Measurements from ENCODE around the gene NRCAM. TPM values are rescaled to one million over a fixed set of nuclear protein-coding genes. Genes with fewer than 3 reads are reported as not detected.

The NRCAM gene
- polyA plus RNA-seq, 4 donors, result 2.8 to 24.1 (median 19.4) TPM

DNA sequence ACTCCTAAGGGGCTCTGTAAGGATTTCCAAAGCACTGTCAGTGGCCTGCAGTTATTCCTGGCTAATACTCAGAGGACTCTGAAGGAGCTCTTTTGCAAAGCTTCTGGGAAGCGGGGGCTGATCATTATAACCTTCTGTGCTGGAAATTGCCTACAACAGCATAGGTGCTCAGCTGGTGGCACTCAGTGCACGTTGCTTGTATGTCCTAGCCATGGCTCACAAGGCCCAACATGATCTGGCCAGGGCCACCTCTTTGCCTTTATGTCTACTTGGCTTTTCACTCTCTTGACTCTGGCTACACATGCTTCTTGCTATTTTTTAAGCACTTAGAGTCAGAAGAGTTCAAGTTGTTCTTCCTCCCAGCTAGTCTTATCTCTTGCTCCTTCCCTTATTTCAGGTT, 343.6 kb downstream of the NRCAM start:
- no peak for DNase-seq (ENCODE audit: low read depth in 4 of 4, low spot score in 3 of 4)

DNA sequence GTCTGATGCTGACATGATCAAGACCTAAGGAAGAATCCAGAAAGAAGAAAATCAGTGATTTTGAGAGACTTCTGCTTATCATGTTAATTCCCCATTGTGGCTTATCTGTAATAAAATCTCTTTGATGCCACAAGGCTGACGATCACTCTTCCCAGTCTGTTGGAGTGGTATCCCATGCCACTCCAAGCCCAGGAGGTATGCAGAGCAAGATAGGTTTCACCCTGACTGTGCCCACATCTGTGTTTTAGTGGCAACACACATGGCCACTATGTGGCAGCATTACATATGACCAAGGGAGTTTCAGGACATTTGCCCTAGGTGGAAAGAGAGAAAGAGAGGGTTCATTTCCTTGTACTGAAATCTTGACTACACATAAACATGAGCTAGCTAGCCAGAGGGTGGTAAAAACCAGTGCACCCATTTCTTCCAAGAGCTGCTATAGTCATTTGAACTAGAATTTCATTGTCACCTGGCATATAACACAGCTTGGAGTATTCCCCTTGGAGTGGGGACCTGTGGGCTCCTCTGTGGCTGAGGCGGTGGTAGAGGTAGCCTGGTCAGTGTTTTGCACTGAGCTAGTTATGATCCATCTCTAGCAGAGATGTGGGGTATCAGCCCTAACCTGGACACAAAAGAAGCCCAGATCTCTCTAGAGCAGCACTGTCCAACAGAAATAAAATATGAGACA, 346.9 kb downstream of the NRCAM start:
- DNase-seq (ENCODE audit: low read depth in 4 of 4, low spot score in 3 of 4), result no peak

DNA sequence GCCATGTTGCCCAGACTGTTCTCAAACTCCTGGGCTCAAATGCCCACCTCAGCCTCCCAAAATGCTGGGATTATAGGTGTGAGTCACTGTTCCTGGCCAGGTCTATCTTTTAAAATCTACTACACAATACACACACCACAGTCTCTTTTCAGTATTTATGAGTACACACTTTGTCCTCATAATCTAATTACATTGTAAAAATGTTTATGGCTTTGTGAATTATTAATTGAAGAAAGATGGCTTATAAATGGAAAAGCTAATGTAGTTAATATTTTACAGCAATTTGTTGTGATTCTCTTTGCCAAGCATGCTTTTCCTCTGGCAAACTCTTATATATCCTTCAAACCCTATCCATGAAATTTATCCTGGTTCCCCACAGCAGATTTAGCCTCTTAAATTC, 348.1 kb downstream of the NRCAM start:
- DNase-seq (ENCODE audit: low read depth in 4 of 4, low spot score in 3 of 4), result no peak

DNA sequence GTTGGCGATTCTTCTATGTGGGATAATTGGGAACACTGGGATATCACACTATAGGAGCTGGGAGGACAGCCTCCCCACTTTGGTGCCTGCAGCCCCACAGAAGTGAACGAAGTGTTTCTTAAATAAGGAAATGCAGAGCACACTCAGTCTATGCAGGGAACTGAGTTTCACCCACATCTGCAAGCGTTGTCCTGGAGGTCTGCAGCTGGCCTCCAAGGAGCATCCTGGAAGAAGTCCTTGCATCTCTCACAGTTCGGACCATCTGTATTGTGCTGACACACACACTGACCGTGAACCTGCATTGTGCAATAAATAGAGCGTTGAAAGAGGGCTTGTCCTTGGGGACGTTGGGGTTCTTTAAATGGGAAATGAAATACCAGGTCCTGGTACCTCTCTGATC, 351.9 kb downstream of the NRCAM start:
- no peak for DNase-seq (ENCODE audit: low read depth in 4 of 4, low spot score in 3 of 4)

DNA sequence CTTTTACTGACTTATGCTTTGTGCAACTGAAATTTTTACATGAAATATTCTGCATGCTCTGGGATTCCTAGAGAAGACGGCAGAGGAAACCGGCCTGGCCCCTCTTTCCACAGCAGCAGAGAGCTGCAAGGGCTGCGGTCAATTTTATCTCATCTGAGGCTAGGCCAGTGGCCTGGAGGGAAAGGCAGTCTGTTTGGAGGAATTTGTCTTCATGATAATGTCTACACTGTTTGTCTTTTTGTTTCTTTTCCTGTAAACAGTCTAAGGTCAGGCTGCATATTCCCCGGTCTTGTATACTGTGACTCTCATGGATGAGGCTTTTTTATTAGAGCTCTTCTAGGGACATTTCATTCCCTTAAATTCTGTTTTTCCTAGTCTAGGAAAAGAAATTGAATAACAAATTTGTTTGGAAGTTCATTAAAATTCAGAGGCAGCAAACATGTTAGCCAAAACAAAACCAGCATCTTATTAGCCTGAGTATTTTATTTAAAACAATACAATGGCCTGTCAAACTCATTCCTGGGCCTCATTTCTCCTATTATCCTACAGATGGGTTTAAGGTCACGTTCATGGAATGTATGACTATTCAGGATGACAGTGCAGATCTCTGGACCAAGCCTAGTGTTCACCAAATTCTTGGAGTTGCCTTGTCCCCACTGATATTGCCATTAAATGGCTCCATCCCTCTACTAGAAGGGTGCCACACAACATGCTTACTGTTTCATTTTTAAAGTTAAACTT, 352.5 kb downstream of the NRCAM start:
- DNase-seq (ENCODE audit: low read depth in 4 of 4, low spot score in 3 of 4), result no peak

DNA sequence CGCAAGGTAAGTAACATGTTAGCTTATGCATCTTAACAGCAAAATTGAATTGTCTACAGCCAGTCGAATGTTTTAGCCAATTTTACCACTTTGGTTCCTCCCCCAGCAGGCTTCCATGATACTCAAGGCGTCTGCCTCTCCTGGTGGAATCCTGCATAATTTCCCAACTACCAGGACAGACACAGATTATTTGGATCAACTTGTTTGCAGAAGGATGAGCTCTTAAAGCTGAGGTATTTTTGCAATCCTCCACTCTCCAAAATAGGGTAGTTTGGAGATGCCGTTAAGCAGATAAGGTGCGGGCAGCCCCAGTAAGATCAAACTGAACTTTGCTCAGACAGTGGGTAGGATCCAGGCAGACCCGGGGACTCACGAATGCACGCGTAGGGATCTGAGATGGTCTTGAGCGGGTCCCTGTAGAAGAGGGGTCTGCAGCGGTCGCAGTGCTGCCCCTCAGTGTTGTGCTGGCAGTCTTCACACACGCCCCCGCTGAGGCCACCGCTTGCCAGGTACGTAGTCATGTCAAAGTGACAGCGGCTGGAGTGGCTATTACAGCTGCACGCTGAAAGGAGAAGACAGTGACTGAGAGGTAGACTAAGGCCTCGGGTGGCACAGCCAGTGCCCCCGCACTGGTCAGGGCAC, 353.4 kb downstream of the NRCAM start:
- DNase-seq (ENCODE audit: low read depth in 4 of 4, low spot score in 3 of 4), result no peak

DNA sequence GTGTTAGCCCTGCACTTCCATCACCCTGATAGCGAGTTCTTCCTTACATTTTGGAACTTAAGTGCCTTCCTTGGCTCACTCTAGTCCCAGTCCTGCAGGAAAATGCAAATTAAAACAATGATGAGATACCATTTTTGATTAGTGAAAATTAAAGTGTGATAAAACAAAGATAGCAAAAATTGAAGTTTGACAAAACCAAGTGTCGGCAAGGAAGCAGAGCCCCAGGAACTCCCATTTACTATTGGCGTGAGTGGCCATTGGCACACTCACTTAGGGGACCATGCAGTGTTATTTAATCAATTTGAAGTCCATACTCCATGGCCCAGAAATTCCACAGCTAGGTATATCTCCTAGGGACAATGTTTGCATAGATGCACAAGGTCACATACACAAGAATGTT, 354.5 kb downstream of the NRCAM start:
- no peak for DNase-seq (ENCODE audit: low read depth in 4 of 4, low spot score in 3 of 4)

DNA sequence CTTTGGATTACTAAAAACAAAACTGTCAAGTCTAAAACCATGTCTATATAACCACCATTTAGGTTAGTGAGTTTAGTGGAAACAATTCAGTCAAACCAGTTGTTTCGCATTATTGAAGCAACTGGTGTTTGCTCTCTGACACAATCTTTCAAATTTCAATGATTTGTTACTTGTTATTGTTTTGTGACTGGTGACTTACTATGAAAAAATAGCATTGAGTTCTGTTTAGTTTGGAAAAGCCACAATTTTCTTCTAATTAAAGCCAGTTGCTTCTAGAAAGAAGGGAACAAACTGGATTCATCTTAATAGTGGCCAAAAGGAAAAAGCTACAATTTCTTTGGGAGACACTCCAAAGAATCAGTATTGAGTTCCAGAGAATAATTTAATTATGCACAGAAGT, 356.5 kb downstream of the NRCAM start:
- no peak for DNase-seq (ENCODE audit: low read depth in 4 of 4, low spot score in 3 of 4)

DNA sequence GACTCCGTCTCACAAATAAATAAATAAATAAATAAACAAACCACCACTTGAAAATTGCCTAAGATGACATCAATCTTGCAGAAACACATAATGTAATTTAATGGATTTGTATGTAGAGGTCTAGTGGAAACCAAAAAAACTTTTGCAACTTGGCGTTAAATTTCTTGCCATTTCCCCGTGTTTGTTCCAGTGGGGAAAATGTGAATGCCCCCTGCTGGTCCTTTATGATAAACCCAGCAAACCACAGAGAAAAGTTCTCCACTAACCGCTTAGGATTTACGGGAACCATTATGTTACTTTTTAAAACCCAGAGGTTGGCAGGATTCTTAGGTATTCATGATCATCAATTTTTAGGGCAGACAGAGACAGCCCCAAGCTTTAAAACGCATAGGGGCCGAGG, 358.5 kb downstream of the NRCAM start:
- no peak for DNase-seq (ENCODE audit: low read depth in 4 of 4, low spot score in 3 of 4)

Other genes with a start within 250 kb of the NRCAM start
- gene PNPLA8, start 69.7 kb upstream of the NRCAM start, polyA plus RNA-seq (ENCODE audit: insufficient read length in 4 of 4), result 10 to 100 TPM; 32.4 to 44.4 (median 38.3) TPM
- gene THAP5, start 113.3 kb upstream of the NRCAM start, polyA plus RNA-seq (ENCODE audit: insufficient read length in 4 of 4), result 10 to 100 TPM; 32.6 to 44.4 (median 38.5) TPM
- gene DNAJB9, start 113.4 kb upstream of the NRCAM start, polyA plus RNA-seq (ENCODE audit: insufficient read length in 4 of 4), result 10 to 100 TPM; 31.5 to 48.1 (median 45.2) TPM